K562 (cell line): Measurements from ENCODE around the gene C20orf141. TPM values are rescaled to one million over a fixed set of nuclear protein-coding genes. Genes with fewer than 3 reads are reported as not detected.

Source experiments
- ATAC-seq: fragments of 200-7000 bp; cut with Tn5 transposase; 3 replicates; pipeline ENCODE4 v1.9.1; 2020; ENCODE audit warnings: moderate library complexity
- BruUV-seq: library from RNA; stranded (reverse); fragments of 400-500 nt; replicated peaks from 2 replicates; lab custom pipeline; 2021; lab: Mats Ljungman, UMichigan
- CTCF ChIA-PET: fragments of 300-600 bp; formaldehyde crosslinking; extraction: SDS; loops from one replicate; lab custom pipeline; 2021; ENCODE audit warnings: low intra/inter-chr PET ratio; lab: Yijun Ruan, JAX
- POLR2A ChIA-PET: fragments of 300-600, 350-650 bp; sonication (Branson Sonifier 250); formaldehyde crosslinking; extraction: SDS; loops from one replicate; lab custom pipeline; 2021; ENCODE audit warnings: antibody characterized with exemption, inconsistent platforms; lab: Yijun Ruan, JAX
- DNase-seq, 4 experiments: peaks; one replicate each; pipeline versions ENCODE4 v3.0.0 to v3.0.0-alpha.2; 2011 to 2018; ENCODE audit warnings: low spot score in 3 of 4, mixed read lengths in 3 of 4; ENCODE audit errors: extremely low read depth in 1 of 4
- FAIRE-seq: peaks from 2 replicates; lab custom pipeline; 2011; peaks lifted over from hg19 to GRCh38; lab: Jason Lieb, UNC
- H2AFZ ChIP-seq: 2 replicates; pipeline ENCODE4 v1.6.0; 2011; ENCODE audit warnings: low read depth, low read length, control low read depth, inconsistent platforms
- H3K27ac ChIP-seq: fragments of 200-600 bp; 3 replicates; pipeline ENCODE4 v1.8.0; 2011; ENCODE audit warnings: low read depth, mild to moderate bottlenecking, control low read depth, inconsistent platforms, low read length, moderate library complexity, mixed read lengths; ENCODE audit errors: extremely low read depth
- H3K27me3 ChIP-seq, 2 experiments: fragments of 300-600 bp in 1 of 2; 2 replicates in 1 of 2; 3 replicates in 1 of 2; pipeline versions ENCODE4 v1.6.0 to v1.8.0; 2011; ENCODE audit warnings: inconsistent platforms in 2 of 2, low read length in 2 of 2, mild to moderate bottlenecking in 1 of 2, mixed read lengths in 1 of 2, moderate library complexity in 1 of 2; ENCODE audit not compliant: control insufficient read depth in 2 of 2, insufficient read depth in 2 of 2
- H3K36me3 ChIP-seq: fragments of 300-600 bp; 3 replicates; pipeline ENCODE4 v1.8.0; 2011; ENCODE audit warnings: mild to moderate bottlenecking, low read length, inconsistent platforms; ENCODE audit not compliant: control insufficient read depth, insufficient read depth
- H3K4me1 ChIP-seq, 2 experiments: fragments of 200-600 bp in 1 of 2; replicated peaks in 1 of 2; 2 replicates in 1 of 2; 3 replicates in 1 of 2; pipeline versions ENCODE4 v1.5.1 to v1.8.0; 2011; ENCODE audit warnings: inconsistent platforms in 2 of 2, low read length in 2 of 2, mild to moderate bottlenecking in 1 of 2, mixed read lengths in 1 of 2, moderate library complexity in 1 of 2; ENCODE audit not compliant: control insufficient read depth in 2 of 2, insufficient read depth in 2 of 2
- H3K4me2 ChIP-seq: 2 replicates; pipeline ENCODE4 v1.6.1; 2011; ENCODE audit warnings: low read length, control low read depth, inconsistent platforms, mixed read lengths; ENCODE audit not compliant: insufficient read depth
- H3K4me3 ChIP-seq: fragments of 200-600 bp; sonication (generic), shearing (Covaris generic); 2 replicates; pipeline ENCODE4 v1.5.1; 2016; ENCODE audit warnings: control low read depth, inconsistent platforms
- H3K79me2 ChIP-seq: fragments of 200-600 bp; 3 replicates; pipeline ENCODE4 v1.8.0; 2011; ENCODE audit warnings: low read length, inconsistent platforms; ENCODE audit not compliant: control insufficient read depth, insufficient read depth
- H3K9ac ChIP-seq, 2 experiments: 2 replicates each; pipeline versions ENCODE4 v1.6.0 to v1.6.1; 2011; ENCODE audit warnings: low read depth in 2 of 2, low read length in 2 of 2, control low read depth in 1 of 2, inconsistent platforms in 1 of 2, mild to moderate bottlenecking in 1 of 2, mixed read lengths in 1 of 2; ENCODE audit not compliant: insufficient read depth in 1 of 2
- H3K9me1 ChIP-seq: one replicate; pipeline ENCODE4 v1.6.0; 2011; ENCODE audit warnings: inconsistent platforms, mild to moderate bottlenecking, low read length, moderate library complexity; ENCODE audit not compliant: control insufficient read depth, insufficient read depth
- H3K9me3 ChIP-seq: replicated peaks from 2 replicates; pipeline ENCODE4 v1.5.1; 2011; ENCODE audit warnings: low read depth, low read length, inconsistent platforms; ENCODE audit not compliant: control insufficient read depth, insufficient read depth
- H4K20me1 ChIP-seq: replicated peaks from 2 replicates; pipeline ENCODE4 v1.6.1; 2011; ENCODE audit warnings: low read length, inconsistent platforms, mixed read lengths; ENCODE audit not compliant: control insufficient read depth, insufficient read depth
- MLLT1 ChIP-seq, 2 experiments: fragments of 450-650 bp; IDR thresholded peaks; 2 replicates each; pipeline ENCODE4 v1.6.1; 2016
- NELFE ChIP-seq: IDR thresholded peaks from 2 replicates; pipeline ENCODE4 v1.6.1; 2011; ENCODE audit warnings: mild to moderate bottlenecking; ENCODE audit not compliant: insufficient read depth, insufficient read length
- PRPF4 ChIP-seq: fragments of 200-400 bp; formaldehyde crosslinking; IDR thresholded peaks from one replicate; pipeline ENCODE4 v1.6.1; 2017; ENCODE audit warnings: low read length, low read depth, mild to moderate bottlenecking; ENCODE audit not compliant: insufficient read depth, poor library complexity, severe bottlenecking
- RAD21 ChIP-seq, 2 experiments: fragments of 250-450 bp in 1 of 2; fragments of 450-650 bp in 1 of 2; sonication (Bioruptor Pico) in 1 of 2; formaldehyde crosslinking in 1 of 2; IDR thresholded peaks in 1 of 2; conservative IDR thresholded peaks in 1 of 2; 2 replicates each; pipeline versions ENCODE4 v1.4.0 to v1.8.0; 2020 to 2022; ENCODE audit warnings: mild to moderate bottlenecking in 2 of 2, moderate library complexity in 1 of 2
- SUPT5H ChIP-seq: fragments of 450-650 bp; IDR thresholded peaks from 2 replicates; pipeline ENCODE4 v1.6.1; 2016
- ZNF280A ChIP-seq: fragments of 450-650 bp; IDR thresholded peaks from 2 replicates; pipeline ENCODE4 v1.6.1; 2018; ENCODE audit warnings: mild to moderate bottlenecking, low read depth; ENCODE audit not compliant: partially characterized antibody
- WGBS: fragments of 100-300 bp; shearing (Covaris generic); methylation state at CpG from one replicate; pipeline ENCODE4 v1.1.6; 2016; ENCODE audit warnings: low coverage, mixed read lengths; ENCODE audit not compliant: insufficient coverage; ENCODE audit errors: missing lambda C conversion rate; 5-methylcytosine and 5-hydroxymethylcytosine counted together
- in situ Hi-C: fragments of 300-500 bp; cut with MboI; formaldehyde crosslinking; loops from 4 replicates; pipeline ENCODE4 v1.15.0; 2018; ENCODE audit warnings: inconsistent platforms, mixed read lengths
- intact Hi-C: fragments of 100-400 bp; cut with micrococcal nuclease; formaldehyde crosslinking; loops from 2 replicates; pipeline ENCODE4 v1.14.2; 2022
- polyA plus RNA-seq, 8 experiments: library from polyadenylated mRNA; depleted of rRNA in 4 of 8; stranded (reverse) in 5 of 8; unstranded in 3 of 8; fragments of >200 nt; fragmentation: Nextera tagmentation in 2 of 8; fragmentation: Illumina TruSeq in 1 of 8; extraction: Ambion mirVana in 2 of 8; extraction: Trizol in 1 of 8; gene quantifications; 2 replicates each; pipeline versions ENCODE4 v1.2.1 to v1.2.3, GENCODE V29; 2011 to 2014; ENCODE audit warnings: inconsistent platforms in 1 of 8, missing spikeins in 1 of 8
- total RNA-seq, 7 experiments: library from RNA; depleted of rRNA in 6 of 7; stranded (reverse); fragments of >200 nt in 6 of 7; fragmentation: Illumina TruSeq in 2 of 7; extraction: Trizol in 2 of 7; gene quantifications; 2 replicates each; pipeline versions ENCODE4 v1.2.1 to v1.2.3, GENCODE V29; 2011 to 2021; ENCODE audit warnings: low replicate concordance in 1 of 7
- TF ChIP-seq, protein P1 (sequence below): fragments of 450-650 bp; IDR thresholded peaks from 2 replicates; pipeline ENCODE4 v1.6.1; 2016; ENCODE audit warnings: mild to moderate bottlenecking
- TF ChIP-seq, protein P2 (sequence below): sonication (generic); formaldehyde crosslinking; IDR thresholded peaks from 2 replicates; pipeline ENCODE4 v1.8.0; 2023; ENCODE audit warnings: mild to moderate bottlenecking, missing genetic modification reagents
- TF ChIP-seq, protein P3 (sequence below): sonication (generic); formaldehyde crosslinking; IDR thresholded peaks from 2 replicates; pipeline ENCODE4 v1.9.0; 2022; ENCODE audit warnings: mild to moderate bottlenecking, missing genetic modification reagents

The C20orf141 gene
- total and polyA plus RNA-seq, 9 of the 15 experiments (the other 6 are each of a cell fraction or from before 2014, with no cell fraction given) = not detected

DNA sequence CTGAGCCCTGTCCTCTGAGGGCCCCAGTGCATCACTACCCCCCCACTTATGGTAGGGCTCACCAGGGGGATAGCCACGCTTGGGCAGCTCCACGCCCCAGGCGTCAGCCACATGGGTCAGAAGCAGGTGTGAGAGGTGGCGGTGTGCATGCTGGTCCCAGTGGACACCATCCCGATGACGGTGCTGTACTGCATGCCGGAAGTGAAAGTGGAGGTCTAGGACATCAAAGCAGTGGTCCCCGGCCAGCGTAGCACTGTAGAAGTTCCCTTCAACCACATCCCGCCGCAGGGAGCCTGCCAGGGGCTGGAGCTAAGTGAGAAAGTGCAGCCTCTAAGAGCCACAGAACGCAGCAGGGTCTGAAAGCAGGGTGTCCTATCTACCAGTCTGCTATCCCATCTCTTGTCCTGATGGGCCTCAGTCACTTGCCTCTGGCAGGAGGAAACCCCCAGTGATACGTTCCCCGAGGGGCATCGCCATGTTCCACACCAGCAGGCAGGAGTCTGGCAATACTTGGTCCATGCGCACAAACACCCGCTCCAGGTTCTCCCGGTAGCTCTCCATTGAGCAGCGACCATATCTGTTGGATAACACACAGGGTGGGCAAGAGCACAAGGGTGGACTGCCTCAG, 23.5 kb downstream of the C20orf141 start:
- FAIRE-seq = no peak
- TF ChIP-seq, protein P1, sequence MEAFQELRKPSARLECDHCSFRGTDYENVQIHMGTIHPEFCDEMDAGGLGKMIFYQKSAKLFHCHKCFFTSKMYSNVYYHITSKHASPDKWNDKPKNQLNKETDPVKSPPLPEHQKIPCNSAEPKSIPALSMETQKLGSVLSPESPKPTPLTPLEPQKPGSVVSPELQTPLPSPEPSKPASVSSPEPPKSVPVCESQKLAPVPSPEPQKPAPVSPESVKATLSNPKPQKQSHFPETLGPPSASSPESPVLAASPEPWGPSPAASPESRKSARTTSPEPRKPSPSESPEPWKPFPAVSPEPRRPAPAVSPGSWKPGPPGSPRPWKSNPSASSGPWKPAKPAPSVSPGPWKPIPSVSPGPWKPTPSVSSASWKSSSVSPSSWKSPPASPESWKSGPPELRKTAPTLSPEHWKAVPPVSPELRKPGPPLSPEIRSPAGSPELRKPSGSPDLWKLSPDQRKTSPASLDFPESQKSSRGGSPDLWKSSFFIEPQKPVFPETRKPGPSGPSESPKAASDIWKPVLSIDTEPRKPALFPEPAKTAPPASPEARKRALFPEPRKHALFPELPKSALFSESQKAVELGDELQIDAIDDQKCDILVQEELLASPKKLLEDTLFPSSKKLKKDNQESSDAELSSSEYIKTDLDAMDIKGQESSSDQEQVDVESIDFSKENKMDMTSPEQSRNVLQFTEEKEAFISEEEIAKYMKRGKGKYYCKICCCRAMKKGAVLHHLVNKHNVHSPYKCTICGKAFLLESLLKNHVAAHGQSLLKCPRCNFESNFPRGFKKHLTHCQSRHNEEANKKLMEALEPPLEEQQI = no peak
- TF ChIP-seq SUPT5H = no peak
- no peak for TF ChIP-seq NELFE
- TF ChIP-seq, protein P2, sequence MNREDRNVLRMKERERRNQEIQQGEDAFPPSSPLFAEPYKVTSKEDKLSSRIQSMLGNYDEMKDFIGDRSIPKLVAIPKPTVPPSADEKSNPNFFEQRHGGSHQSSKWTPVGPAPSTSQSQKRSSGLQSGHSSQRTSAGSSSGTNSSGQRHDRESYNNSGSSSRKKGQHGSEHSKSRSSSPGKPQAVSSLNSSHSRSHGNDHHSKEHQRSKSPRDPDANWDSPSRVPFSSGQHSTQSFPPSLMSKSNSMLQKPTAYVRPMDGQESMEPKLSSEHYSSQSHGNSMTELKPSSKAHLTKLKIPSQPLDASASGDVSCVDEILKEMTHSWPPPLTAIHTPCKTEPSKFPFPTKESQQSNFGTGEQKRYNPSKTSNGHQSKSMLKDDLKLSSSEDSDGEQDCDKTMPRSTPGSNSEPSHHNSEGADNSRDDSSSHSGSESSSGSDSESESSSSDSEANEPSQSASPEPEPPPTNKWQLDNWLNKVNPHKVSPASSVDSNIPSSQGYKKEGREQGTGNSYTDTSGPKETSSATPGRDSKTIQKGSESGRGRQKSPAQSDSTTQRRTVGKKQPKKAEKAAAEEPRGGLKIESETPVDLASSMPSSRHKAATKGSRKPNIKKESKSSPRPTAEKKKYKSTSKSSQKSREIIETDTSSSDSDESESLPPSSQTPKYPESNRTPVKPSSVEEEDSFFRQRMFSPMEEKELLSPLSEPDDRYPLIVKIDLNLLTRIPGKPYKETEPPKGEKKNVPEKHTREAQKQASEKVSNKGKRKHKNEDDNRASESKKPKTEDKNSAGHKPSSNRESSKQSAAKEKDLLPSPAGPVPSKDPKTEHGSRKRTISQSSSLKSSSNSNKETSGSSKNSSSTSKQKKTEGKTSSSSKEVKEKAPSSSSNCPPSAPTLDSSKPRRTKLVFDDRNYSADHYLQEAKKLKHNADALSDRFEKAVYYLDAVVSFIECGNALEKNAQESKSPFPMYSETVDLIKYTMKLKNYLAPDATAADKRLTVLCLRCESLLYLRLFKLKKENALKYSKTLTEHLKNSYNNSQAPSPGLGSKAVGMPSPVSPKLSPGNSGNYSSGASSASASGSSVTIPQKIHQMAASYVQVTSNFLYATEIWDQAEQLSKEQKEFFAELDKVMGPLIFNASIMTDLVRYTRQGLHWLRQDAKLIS = no peak
- no peak for TF ChIP-seq PRPF4
- TF ChIP-seq, protein P3, sequence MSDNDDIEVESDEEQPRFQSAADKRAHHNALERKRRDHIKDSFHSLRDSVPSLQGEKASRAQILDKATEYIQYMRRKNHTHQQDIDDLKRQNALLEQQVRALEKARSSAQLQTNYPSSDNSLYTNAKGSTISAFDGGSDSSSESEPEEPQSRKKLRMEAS (CRISPR knock-in tag) = no peak
- no peak for TF ChIP-seq ZNF280A
- TF ChIP-seq MLLT1 (IDR thresholded peaks at IDR 0.05) = no peak
- no peak for TF ChIP-seq RAD21 (CRISPR knock-in tag; conservative IDR thresholded peaks at IDR 0.05 in 1 of 2, IDR thresholded peaks at IDR 0.05 in 1 of 2)

More for the DNA sequence above, 23.5 kb downstream of the C20orf141 start:
- no peaks in the 10 kb centered on the region for H4K20me1 ChIP-seq
- WGBS = 85% methylated on average over 18 of the region's 19 CpGs
- ATAC-seq = no peak
- no peak overlapping the region for H3K4me2 ChIP-seq
- H3K4me3 ChIP-seq = no peak overlapping the region
- no peaks in the 10 kb centered on the region for H3K9me1 ChIP-seq
- no peaks in the 10 kb centered on the region for H3K27me3 ChIP-seq
- peak in 1 of 4 experiments; percentile 1 for DNase-seq
- intact Hi-C loops = no loop called here
- H3K36me3 ChIP-seq = no peaks in the 10 kb centered on the region
- in situ Hi-C loops = no loop called here
- peaks cover 3% of the 10 kb centered on the region; the same call in 1 of the 3 replicates for H3K79me2 ChIP-seq
- H2AFZ ChIP-seq = no peak overlapping the region
- ChIA-PET POLR2A (interaction anchor here (0.7 kb wide), 1 partner anchor 11 kb away, joined by 4 read pairs; no protein-coding TSS in a partner anchor), CTCF (no interaction called here)
- H3K4me1 ChIP-seq = peaks cover 9 to 25% of the 10 kb centered on the region in 2 experiments; a peak in 4 of 5 replicates
- H3K27ac ChIP-seq = no peak overlapping the region
- H3K9ac ChIP-seq = no peak overlapping the region; a peak in 1 of 4 replicates
- no TSS peak for BruUV-seq
- no peaks in the 10 kb centered on the region for H3K9me3 ChIP-seq
